ENCODE measurements around the gene ZNF282.

GRCh38 chr7:149229526-149229925, 34.2 kb downstream of the ZNF282 start:
- no peak for TF ChIP-seq CTCF (IDR thresholded peaks at IDR 0.05; ENCODE audit: poor library complexity, severe bottlenecking)
- TF ChIP-seq RAD21 (conservative IDR thresholded peaks at IDR 0.05): no peak
- TF ChIP-seq SMC3 (conservative IDR thresholded peaks at IDR 0.05; ENCODE audit: poor library complexity): no peak
- no peak for TF ChIP-seq MXI1 (conservative IDR thresholded peaks at IDR 0.05; ENCODE audit: poor library complexity, severe bottlenecking)
- no peak for TF ChIP-seq EZH2 (IDR thresholded peaks at IDR 0.05; ENCODE audit: borderline replicate concordance, insufficient read depth, low read length, poor library complexity, severe bottlenecking)
- TF ChIP-seq REST (IDR thresholded peaks at IDR 0.05; ENCODE audit: borderline replicate concordance): no peak
